ENCODE measurements around the gene CCM2L. TPM values are rescaled to one million over a fixed set of nuclear protein-coding genes. Genes with fewer than 3 reads are reported as not detected.

Gene CCM2L
- polyA plus RNA-seq, 3 donors, result not detected

GRCh38 chr20:32036252-32036651, 26.0 kb downstream of the CCM2L start:
- peak in 1 of 3 donors; percentile 42 for DNase-seq
- Histone ChIP-seq H3K9me3 (replicated peaks in 1 of 2; ENCODE audit: control insufficient read depth in 1 of 2, insufficient read depth in 1 of 2, low read length in 2 of 2) (peaks cover 0 to 6% of the 10 kb centered on the region in 2 donors), H3K27ac (ENCODE audit: low read depth in 1 of 2, low read length in 2 of 2) (peak overlapping the region; percentile 94 to 99), H4K20me1 (ENCODE audit: insufficient read depth, low read length) (no peaks in the 10 kb centered on the region), H3K79me2 (ENCODE audit: insufficient read depth, low read length) (peaks cover 11% of the 10 kb centered on the region), H3K4me1 (ENCODE audit: control insufficient read depth in 1 of 2, insufficient read depth in 2 of 2, low read length in 2 of 2) (peaks cover 97 to 100% of the 10 kb centered on the region in 2 donors), H3K27me3 (ENCODE audit: control insufficient read depth in 2 of 2, insufficient read depth in 2 of 2, low read length in 2 of 2) (no peaks in the 10 kb centered on the region), H3K4me2 (replicated peaks; ENCODE audit: extremely low read depth, low read length, poor library complexity, severe bottlenecking) (peak overlapping the region; percentile 50), H3K36me3 (replicated peaks in 1 of 2; ENCODE audit: control insufficient read depth in 1 of 2, insufficient read depth in 2 of 2, low read length in 2 of 2) (no peaks in the 10 kb centered on the region), H3K9ac (ENCODE audit: insufficient read depth, low read length, poor library complexity, severe bottlenecking) (no peak overlapping the region), H2AFZ (ENCODE audit: insufficient read depth, low read depth, low read length, poor library complexity, severe bottlenecking) (no peak overlapping the region), H3K4me3 (replicated peaks in 1 of 3; ENCODE audit: low read depth in 2 of 3, low read length in 3 of 3) (peak overlapping the region in 1 of 3 experiments; percentile 51)
- intact Hi-C loops (cut with micrococcal nuclease), result loop anchor here (5.0 to 10.0 kb wide), 2 partner anchors 36 to 211 kb away; no protein-coding TSS in a partner anchor
- Mint-ChIP-seq H3K4me1 (peaks cover 94% of the 10 kb centered on the region), H3K36me3 (peaks cover 0 to 3% of the 10 kb centered on the region in 2 donors), H3K27ac (peak overlapping the region; percentile 92 to 100 (median 98)), H3K27me3 (ENCODE audit: low read depth in 3 of 3) (peaks cover 0 to 2% (median 2%) of the 10 kb centered on the region in 3 donors), H3K9me3 (peaks cover 3 to 10% (median 6%) of the 10 kb centered on the region in 7 donors), H3K4me3 (peak overlapping the region in 1 of 2 donors; percentile 67)
- TF ChIP-seq CTCF (IDR thresholded peaks at IDR 0.05), result no peak
- WGBS (ENCODE audit: insufficient coverage), result 33% methylated on average over 3 of the region's 4 CpGs

DNA sequence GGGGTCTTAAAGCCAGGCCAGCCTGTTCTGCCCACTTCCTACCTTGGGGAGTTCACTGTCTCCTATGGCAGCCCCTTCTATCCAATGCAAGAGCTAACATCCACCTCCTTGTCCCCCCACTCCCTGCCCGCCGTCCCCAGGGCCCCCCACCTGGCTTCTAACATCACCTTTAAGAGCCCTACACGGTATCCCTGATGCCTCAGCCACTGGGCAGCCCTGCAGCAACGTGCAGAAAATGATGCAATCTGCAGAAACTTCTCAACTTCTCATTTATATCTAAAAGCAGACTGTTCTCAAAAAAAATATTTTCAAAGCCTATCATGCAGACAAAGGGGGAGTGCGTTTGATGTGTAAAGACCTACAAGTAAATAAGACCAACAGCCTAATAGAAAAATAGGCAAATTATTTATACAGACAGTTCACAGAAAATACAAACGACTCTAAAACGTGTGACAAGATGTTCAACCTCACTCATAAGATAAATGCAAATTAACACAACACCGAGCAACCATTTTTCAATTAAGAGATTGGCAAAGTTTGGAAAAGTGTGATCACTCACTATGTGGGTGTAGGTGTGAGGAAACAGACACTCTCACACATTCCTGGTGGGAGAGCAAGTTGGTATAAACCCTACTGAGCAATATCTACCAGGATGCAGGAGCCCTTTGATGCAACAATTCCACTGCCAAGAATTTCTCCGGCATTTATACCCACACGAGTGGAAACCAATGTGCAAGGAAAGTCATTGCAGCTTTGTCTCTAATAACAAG, 26.7 kb downstream of the CCM2L start:
- WGBS (ENCODE audit: insufficient coverage), result 0% methylated on average over 1 of the region's 10 CpGs
- Mint-ChIP-seq H3K4me3 (peak overlapping the region in 1 of 2 donors; percentile 67), H3K27ac (peak overlapping the region; percentile 64 to 100 (median 98)), H3K9me3 (peaks cover 3 to 10% (median 6%) of the 10 kb centered on the region in 7 donors), H3K4me1 (peaks cover 95% of the 10 kb centered on the region), H3K36me3 (peaks cover 0 to 3% of the 10 kb centered on the region in 2 donors), H3K27me3 (ENCODE audit: low read depth in 3 of 3) (peaks cover 0 to 2% (median 2%) of the 10 kb centered on the region in 3 donors)
- peak overlapping the region; percentile 22 to 94 for H3K27ac ChIP-seq (ENCODE audit: low read depth in 1 of 2, low read length in 2 of 2)
- H3K9ac ChIP-seq (ENCODE audit: insufficient read depth, low read length, poor library complexity, severe bottlenecking), result peak overlapping the region; percentile 2
- peak overlapping the region; percentile 50 for H3K4me2 ChIP-seq (replicated peaks; ENCODE audit: extremely low read depth, low read length, poor library complexity, severe bottlenecking)
- peak in 2 of 3 donors; percentile 69 to 72 for DNase-seq
- H4K20me1 ChIP-seq (ENCODE audit: insufficient read depth, low read length), result no peaks in the 10 kb centered on the region
- no peak overlapping the region for H2AFZ ChIP-seq (ENCODE audit: insufficient read depth, low read depth, low read length, poor library complexity, severe bottlenecking)
- H3K4me3 ChIP-seq (replicated peaks in 1 of 3; ENCODE audit: low read depth in 2 of 3, low read length in 3 of 3), result peak overlapping the region in 1 of 3 experiments; percentile 51
- intact Hi-C loops (cut with micrococcal nuclease), result loop anchor here (5.0 to 10.0 kb wide), 2 partner anchors 35 to 212 kb away; no protein-coding TSS in a partner anchor
- H3K36me3 ChIP-seq (replicated peaks in 1 of 2; ENCODE audit: control insufficient read depth in 1 of 2, insufficient read depth in 2 of 2, low read length in 2 of 2), result no peaks in the 10 kb centered on the region
- peaks cover 0 to 6% of the 10 kb centered on the region in 2 donors for H3K9me3 ChIP-seq (replicated peaks in 1 of 2; ENCODE audit: control insufficient read depth in 1 of 2, insufficient read depth in 1 of 2, low read length in 2 of 2)
- TF ChIP-seq CTCF (IDR thresholded peaks at IDR 0.05), result no peak
- H3K79me2 ChIP-seq (ENCODE audit: insufficient read depth, low read length), result peaks cover 11% of the 10 kb centered on the region
- H3K4me1 ChIP-seq (ENCODE audit: control insufficient read depth in 1 of 2, insufficient read depth in 2 of 2, low read length in 2 of 2), result peaks cover 97 to 100% of the 10 kb centered on the region in 2 donors
- no peaks in the 10 kb centered on the region for H3K27me3 ChIP-seq (ENCODE audit: control insufficient read depth in 2 of 2, insufficient read depth in 2 of 2, low read length in 2 of 2)

Data from CD14-positive monocyte (primary cell).